NCI-H345 treated with DMSO at 0.1 percent for 48 hours (cell line): ENCODE data around the gene SORCS2.
"Not testable (repeated sequence)": the region's sequence is repeated elsewhere in the genome, so short reads cannot be mapped to it uniquely, and the experiment has no call there.

Experiments used
- DNase-seq: peaks from one replicate; lab custom pipeline; 2025; ENCODE audit not compliant: unreplicated experiment; lab: John Stamatoyannopoulos, UW

SORCS2 gene

DNA sequence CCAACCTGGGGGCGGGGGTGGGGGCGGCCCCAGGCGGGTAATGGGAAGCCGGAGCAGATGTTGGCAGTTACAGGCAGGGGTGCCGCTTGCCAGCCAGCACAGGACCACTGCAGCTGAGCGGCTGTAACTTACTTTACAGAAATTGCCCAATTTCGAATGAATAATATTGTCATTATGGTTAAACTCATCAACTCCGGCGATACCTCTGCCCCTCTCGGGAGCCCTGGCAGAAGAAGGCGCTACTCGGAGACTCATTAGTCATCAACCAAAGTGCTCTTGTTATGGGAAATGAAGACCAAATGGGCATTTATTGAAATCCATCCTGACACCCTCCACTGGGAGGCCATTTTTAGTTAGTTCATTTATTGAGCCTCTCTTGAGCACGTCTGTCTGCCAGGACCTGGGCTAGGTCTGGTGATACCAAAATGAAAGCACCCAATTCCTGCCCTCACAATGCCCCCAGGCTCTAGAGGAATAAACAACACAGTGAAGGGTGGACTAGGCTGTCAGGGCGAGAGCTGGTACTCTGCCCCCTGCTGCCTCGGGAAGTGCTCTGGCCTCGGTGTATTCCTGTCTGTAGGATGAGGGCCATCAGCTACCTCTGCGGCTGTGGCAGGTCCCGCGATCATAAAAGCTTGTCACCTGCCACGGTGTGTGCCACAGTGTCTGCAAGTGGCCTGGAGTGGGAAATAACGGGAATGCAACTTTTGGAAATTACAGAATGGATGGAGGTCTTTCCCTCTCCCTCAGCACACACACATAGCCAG lies 401.5 kb downstream of the SORCS2 start:
- no peak for DNase-seq

DNA sequence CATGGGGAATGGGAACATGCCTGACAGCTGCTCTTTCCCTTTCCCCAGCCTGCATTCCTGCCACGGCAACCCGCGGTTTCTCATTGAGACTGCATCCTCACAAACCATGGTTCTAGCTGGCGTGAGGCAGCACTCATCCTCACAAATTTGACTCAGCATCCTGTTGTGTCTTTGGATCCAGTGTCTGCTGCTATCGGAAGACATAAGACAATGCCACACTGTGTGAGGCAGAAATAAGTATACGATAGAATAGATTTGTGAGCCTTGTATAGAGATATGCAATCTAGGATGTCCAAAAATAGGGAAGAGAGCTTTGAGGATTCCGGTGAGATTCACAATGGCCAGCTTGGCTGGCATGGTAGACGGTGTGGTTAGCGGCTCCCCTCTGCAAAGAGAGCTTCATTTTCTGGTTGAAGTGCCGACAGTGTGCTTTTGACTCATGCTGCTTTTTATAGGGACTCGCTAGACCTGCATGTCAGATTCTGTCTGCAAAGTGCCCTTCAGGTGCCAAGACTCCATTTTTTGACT lies 403.7 kb downstream of the SORCS2 start:
- no peak for DNase-seq

DNA sequence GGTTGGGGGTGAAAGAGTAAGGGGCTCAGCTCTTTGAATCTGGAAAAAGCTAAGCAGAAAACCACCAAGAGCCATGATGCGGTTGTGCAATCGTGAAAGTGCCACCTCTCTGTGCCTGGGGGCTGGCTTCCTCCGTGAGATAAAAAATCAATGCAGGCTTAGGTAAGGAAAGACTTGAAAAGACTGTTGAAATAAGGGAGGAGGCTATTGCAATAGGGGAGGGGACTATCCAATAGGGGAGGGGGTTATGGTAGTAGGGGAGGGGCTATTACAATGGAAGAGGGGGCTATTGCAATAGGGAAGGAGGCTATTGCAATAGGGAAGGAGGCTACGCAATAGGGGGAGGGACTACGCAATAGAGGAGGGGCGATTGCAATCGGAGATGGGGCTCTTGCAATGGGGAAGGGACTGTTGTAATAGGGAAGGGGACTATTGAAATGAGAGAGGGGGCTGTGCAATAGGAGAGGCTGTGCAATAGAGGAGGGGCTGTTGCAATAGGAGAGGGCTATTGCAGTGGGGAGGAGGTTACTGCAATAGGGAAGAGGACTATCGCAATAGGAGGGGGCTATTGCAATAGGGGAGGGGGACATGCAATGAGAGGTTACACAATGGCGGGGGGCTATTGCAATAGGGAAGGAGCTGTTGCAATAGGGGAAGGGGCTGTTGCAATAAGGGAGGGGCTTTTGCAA lies 404.7 kb downstream of the SORCS2 start:
- DNase-seq = no peak

GRCh38 chr4:7598939-7599790 lies 406.8 kb downstream of the SORCS2 start:
- no peak for DNase-seq

- no peak for DNase-seq
Measured at GRCh38 chr4:7600247-7600646, 407.9 kb downstream of the SORCS2 start.

GRCh38 chr4:7602166-7602565 lies 409.8 kb downstream of the SORCS2 start:
- DNase-seq = not testable (repeated sequence)

- DNase-seq = no peak
Measured at GRCh38 chr4:7607156-7607910, 415.0 kb downstream of the SORCS2 start.

GRCh38 chr4:7608046-7608445 lies 415.7 kb downstream of the SORCS2 start:
- no peak for DNase-seq

GRCh38 chr4:7609316-7609715 lies 417.0 kb downstream of the SORCS2 start:
- no peak for DNase-seq

DNA sequence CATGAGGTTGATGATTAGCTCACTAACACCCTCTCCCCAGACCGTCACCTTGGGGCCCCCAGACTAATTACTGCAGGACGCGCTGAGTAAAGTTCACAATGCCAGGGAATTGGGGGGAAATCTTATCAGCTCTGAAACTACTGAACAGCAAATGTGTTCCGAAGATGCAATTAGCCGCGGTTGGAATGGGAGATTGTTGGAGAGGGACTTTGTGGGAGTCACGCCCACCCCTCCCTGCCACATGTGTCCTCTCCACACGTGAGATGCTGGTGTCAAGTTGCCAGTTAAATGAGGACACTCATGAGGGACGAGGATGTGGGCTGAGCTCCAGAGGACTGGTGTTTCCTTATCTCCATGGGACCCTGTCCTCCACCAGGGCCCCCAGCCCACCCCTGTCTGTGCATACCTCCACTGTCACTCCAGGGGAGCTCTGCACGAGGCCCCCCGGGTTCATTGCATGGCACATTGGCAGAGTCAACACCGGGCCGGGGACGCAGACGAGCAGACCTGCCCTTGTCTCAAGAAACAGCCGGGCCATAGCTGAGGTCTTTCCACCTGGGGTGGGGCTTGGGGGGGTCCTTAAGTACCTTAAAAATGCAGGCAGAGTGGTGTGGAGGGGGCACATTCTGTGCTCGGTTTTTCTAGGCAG lies 417.8 kb downstream of the SORCS2 start:
- no peak for DNase-seq

GRCh38 chr4:7610841-7611240 lies 418.5 kb downstream of the SORCS2 start:
- no peak for DNase-seq

GRCh38 chr4:7612311-7612897 lies 420.1 kb downstream of the SORCS2 start:
- no peak for DNase-seq

- no peak for DNase-seq
Measured at GRCh38 chr4:7614350-7614949, 422.1 kb downstream of the SORCS2 start.

DNA sequence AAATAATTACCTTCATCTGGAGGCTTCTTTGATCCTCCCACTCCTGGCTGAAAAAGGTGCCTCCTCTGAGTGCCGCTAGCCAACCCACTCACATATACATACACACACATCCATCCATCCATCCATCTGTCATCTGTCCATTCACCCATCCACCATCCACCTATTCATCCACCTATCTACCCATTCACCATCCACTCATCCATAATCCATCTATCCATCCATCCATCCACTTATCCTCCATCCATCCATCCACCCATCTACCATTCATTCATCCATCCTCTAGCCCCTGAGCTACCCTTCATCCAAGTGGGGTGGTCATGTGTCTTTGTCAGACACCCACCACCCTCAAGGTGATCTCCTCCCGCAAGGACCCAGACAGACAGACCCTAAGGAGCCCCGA lies 423.9 kb downstream of the SORCS2 start:
- no peak for DNase-seq

- no peak for DNase-seq
Measured at GRCh38 chr4:7618361-7618760, 426.0 kb downstream of the SORCS2 start.

GRCh38 chr4:7620086-7620813 lies 427.9 kb downstream of the SORCS2 start:
- no peak for DNase-seq

DNA sequence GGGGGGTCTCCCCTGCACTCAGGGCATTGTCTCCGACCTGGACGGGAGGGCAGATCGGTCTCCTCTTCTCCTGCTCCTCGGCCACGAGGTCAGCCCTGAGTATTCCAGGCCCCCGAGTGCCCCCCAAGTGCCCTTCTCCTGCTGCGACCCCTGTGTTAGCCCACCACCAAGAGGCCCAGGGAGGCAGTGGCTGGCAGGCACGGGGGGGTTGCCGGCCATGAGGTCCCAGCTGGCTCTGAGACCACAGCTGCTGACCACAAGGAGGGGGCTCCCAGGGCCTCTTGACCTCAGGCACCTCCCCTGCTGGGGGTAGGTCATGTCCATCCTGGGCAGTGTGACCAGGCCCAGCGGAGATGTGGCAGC lies 428.5 kb downstream of the SORCS2 start:
- no peak for DNase-seq

DNA sequence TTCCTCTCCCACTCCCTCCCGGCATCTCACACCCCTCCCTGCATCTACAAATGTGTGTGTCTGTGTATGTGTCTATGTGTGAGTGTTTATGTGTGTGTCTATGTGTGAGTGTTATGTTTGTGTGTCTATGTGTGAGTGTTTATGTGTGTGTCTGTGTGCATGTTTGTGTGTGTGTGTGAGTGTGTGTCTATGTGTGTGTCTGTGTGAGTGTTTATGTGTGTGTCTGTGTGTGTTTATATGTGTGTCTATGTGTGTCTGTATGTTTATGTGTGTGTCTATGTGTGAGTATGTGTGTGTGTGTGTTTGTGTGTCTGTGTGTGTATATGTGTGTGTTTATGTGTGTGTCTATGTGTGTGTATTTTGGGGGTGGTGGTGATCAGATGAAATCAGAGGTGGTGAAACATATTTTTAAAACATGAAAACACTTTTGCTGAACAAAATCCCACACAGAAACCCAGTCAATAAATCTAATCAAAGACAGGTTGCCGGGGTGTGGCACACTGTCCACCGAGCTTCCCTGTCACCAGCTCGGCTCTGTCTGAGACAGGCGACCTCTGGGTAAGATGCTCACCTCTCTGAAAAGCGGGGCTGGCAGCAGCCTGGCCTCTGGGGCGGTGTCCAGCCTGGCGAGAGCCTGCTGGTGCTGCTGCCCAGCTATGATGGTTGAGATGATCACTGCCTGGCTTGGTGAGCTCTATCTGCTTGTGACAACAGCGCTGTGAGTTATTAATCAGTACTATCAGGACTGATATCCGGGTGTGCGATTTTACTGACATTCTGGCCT lies 429.1 kb downstream of the SORCS2 start:
- DNase-seq = no peak
